Pancreas (tissue), 10 donors: Measurements from ENCODE around the gene FAM131A. TPM values are rescaled to one million over a fixed set of nuclear protein-coding genes. Genes with fewer than 3 reads are reported as not detected.

Experiments used
- ATAC-seq, 4 donors: fragments of 200-7000 bp; cut with Tn5 transposase; one replicate each; pipeline versions ENCODE4 v1.8.0 to v1.9.1; 2020; ENCODE audit warnings: mild to moderate bottlenecking in 4 of 4, moderate library complexity in 4 of 4
- DNase-seq, 6 donors: peaks; one replicate each; pipeline ENCODE4 v3.0.0-alpha.2; 2020
- FAIRE-seq: peaks from 2 replicates; lab custom pipeline; 2012; peaks lifted over from hg19 to GRCh38; lab: Jason Lieb, UNC
- H3K27ac ChIP-seq, 4 donors: fragments of 200-600 bp; sonication (generic); 1 replicate in 3 of 4; 2 replicates in 1 of 4; pipeline versions ENCODE4 v1.5.0 to v1.8.0; 2020
- H3K27me3 ChIP-seq, 4 donors: fragments of 200-600 bp; one replicate each; pipeline ENCODE4 v1.8.0; 2021
- H3K36me3 ChIP-seq, 3 donors: fragments of 200-600 bp; sonication (generic) in 1 of 3; one replicate each; pipeline versions ENCODE4 v1.5.0 to v1.8.0; 2020 to 2021
- H3K4me1 ChIP-seq, 3 donors: fragments of 200-600 bp; one replicate each; pipeline ENCODE4 v1.8.0; 2021
- H3K4me3 ChIP-seq, 4 donors: fragments of 200-600 bp; sonication (generic) in 2 of 4; one replicate each; pipeline versions ENCODE4 v1.5.0 to v1.8.0; 2020 to 2021
- H3K9me3 ChIP-seq, 4 donors: fragments of 200-600 bp; one replicate each; pipeline ENCODE4 v1.8.0; 2021
- CTCF ChIP-seq, 4 donors: fragments of 200-600 bp; sonication (generic) in 3 of 4; IDR thresholded peaks; one replicate each; pipeline versions ENCODE4 v1.5.0 to v1.8.0; 2021; ENCODE audit warnings: antibody characterized with exemption in 4 of 4
- WGBS, 2 donors: extraction: QIAGEN DNeasy Blood & Tissue Kit; methylation state at CpG; one replicate each; pipeline ENCODE4 v1.1.7; 2013; 5-methylcytosine and 5-hydroxymethylcytosine counted together
- intact Hi-C, 3 donors: fragments of 100-400 bp; cut with DNase I; formaldehyde crosslinking; loops; one replicate each; pipeline versions ENCODE4 v1.11.1 to v1.14.2; 2022
- polyA plus RNA-seq, 2 donors: library from polyadenylated mRNA; stranded (reverse); fragments of 200-250 nt; gene quantifications; one replicate each; pipeline ENCODE4 v1.2.3, GENCODE V29; 2013
- total RNA-seq, 6 donors: library from RNA; stranded (reverse); fragmentation: NEBNext Ultra II Directional in 4 of 6; extraction: Animal tissue kit (Norgen Biotek cat#: 25700) in 4 of 6; gene quantifications; one replicate each; pipeline versions ENCODE4 v1.2.1 to v1.2.4, GENCODE V29; 2021 to 2023
- donor health status: healthy with polysubstance abuse.
- donor health status: DM: no; HTN: no; CAD: no; lungs with moderate emphysema.
- donor health status: DM: no; HTN: no; CAD: no.
- donor health status: control.
- donor health status: control.
- donor health status: Bipolar disorder and iron deficiency.
- donor health status: DM: yes; HTN: yes; CAD: no.
- donor health status: DM: no; HTN: no; CAD: no.
- donor health status: DM: no; HTN: no; CAD: no.
- donor health status: DM: yes; HTN: yes; CAD: no.

Gene FAM131A
- total and polyA plus RNA-seq, 8 donors: 4.0 to 22.5 (median 7.9) TPM

DNA sequence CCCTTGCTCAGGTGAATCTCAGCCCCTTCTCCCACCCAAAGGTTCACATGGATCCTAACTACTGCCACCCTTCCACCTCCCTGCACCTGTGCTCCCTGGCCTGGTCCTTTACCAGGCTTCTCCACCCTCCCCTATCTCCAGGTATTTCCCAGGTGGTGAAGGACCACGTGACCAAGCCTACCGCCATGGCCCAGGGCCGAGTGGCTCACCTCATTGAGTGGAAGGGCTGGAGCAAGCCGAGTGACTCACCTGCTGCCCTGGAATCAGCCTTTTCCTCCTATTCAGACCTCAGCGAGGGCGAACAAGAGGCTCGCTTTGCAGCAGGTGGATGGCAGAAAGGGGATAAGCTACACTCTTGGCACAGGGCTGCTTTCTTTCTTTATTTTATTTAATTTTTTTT lies 4.5 kb downstream of the FAM131A start:
- Histone ChIP-seq H3K27me3 (no peaks in the 10 kb centered on the region), H3K4me1 (peaks cover 0 to 6% (median 0%) of the 10 kb centered on the region in 3 donors), H3K4me3 (no peak overlapping the region), H3K27ac (peak overlapping the region in 1 of 4 donors; percentile 22), H3K9me3 (no peaks in the 10 kb centered on the region), H3K36me3 (no peaks in the 10 kb centered on the region)
- FAIRE-seq: no peak
- intact Hi-C loops: no loop called here
- peak; percentile 80 to 89 (median 82) for ATAC-seq
- no peak for TF ChIP-seq CTCF (IDR thresholded peaks at IDR 0.05)
- peak in 5 of 6 donors; percentile 69 to 92 (median 88) for DNase-seq
- WGBS, 2 donors: 54 to 58% methylated on average over 7 of the region's 7 CpGs

DNA sequence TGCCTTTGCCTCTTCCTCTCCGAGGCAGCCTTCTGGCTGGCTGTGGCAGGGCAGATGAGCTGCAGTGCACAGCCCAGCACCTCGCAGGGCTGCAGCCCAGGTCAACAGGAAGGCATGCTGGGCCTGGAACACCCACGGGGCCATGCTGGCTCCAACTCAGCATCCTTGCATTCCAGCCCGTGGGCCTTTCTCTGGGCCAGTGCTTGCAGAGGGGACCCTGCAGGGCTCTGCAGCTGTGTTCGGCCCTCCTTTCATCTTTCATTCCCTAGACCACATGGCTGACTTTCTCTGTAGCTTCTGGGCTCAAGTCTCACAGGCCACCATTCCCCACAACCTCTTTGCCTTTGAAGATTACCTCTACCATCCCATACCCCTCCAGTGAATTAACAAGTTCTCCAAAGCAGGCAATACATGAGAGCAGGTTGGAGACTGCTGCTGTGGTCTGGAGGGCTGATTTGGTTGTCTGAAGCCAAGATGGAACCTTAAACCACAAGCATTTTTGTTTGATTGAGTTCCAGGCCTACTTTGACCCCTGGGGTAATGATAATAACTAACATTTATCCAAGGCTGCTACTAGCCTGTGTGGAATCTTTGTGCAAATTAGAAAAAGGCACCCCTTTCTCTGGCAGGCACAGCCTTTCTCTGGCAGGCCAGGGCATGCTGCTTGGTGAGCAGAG lies 5.9 kb downstream of the FAM131A start:
- Histone ChIP-seq H3K4me3 (no peak overlapping the region), H3K4me1 (no peaks in the 10 kb centered on the region), H3K9me3 (no peaks in the 10 kb centered on the region), H3K27me3 (no peaks in the 10 kb centered on the region), H3K27ac (no peak overlapping the region), H3K36me3 (no peaks in the 10 kb centered on the region)
- intact Hi-C loops: no loop called here
- no peak for FAIRE-seq
- DNase-seq: no peak
- TF ChIP-seq CTCF (IDR thresholded peaks at IDR 0.05): no peak
- WGBS, 2 donors: 80 to 82% methylated on average over 5 of the region's 5 CpGs
- ATAC-seq: no peak

GRCh38 chr3:184344579-184345316 lies 7.3 kb downstream of the FAM131A start:
- ATAC-seq (no peak), DNase-seq (peak in 1 of 6 donors; percentile 77), FAIRE-seq (no peak)
- Histone ChIP-seq H3K27me3 (no peaks in the 10 kb centered on the region), H3K9me3 (no peaks in the 10 kb centered on the region), H3K27ac (peak overlapping the region in 1 of 4 donors; percentile 0), H3K36me3 (no peaks in the 10 kb centered on the region), H3K4me3 (no peak overlapping the region), H3K4me1 (no peaks in the 10 kb centered on the region)
- TF ChIP-seq CTCF (IDR thresholded peaks at IDR 0.05): no peak
- intact Hi-C loops: no loop called here
- 85% methylated on average over 20 to 24 of the region's 24 CpGs for WGBS, 2 donors

GRCh38 chr3:184345317-184346144 lies 8.1 kb downstream of the FAM131A start:
- no peaks in the 10 kb centered on the region for H3K27me3 ChIP-seq
- intact Hi-C loops: no loop called here
- peak; percentile 32 to 78 (median 76) for ATAC-seq
- WGBS, 2 donors: 40 to 44% methylated on average over 14 of the region's 14 CpGs
- peak in 2 of 4 donors; percentile 16 to 31 for TF ChIP-seq CTCF (IDR thresholded peaks at IDR 0.05)
- no peaks in the 10 kb centered on the region for H3K9me3 ChIP-seq
- H3K4me1 ChIP-seq: peaks cover 0 to 3% (median 0%) of the 10 kb centered on the region in 3 donors
- no peak overlapping the region for H3K4me3 ChIP-seq
- H3K36me3 ChIP-seq: no peaks in the 10 kb centered on the region
- peak overlapping the region in 1 of 4 donors; percentile 0 for H3K27ac ChIP-seq
- no peak for FAIRE-seq
- peak in 4 of 6 donors; percentile 44 to 64 (median 61) for DNase-seq
